SK-N-SH (cell line): ENCODE data around the gene CELF2. TPM values are rescaled to one million over a fixed set of nuclear protein-coding genes. Genes with fewer than 3 reads are reported as not detected.

Experiments
- CTCF ChIA-PET: fragments of 300-600, 350-600 bp; formaldehyde crosslinking; extraction: SDS; loops from one replicate; lab custom pipeline; 2021; lab: Yijun Ruan, JAX
- POLR2A ChIA-PET: fragments of 350-600 bp; sonication (Branson Sonifier 250); formaldehyde crosslinking; extraction: SDS; loops from one replicate; lab custom pipeline; 2020; ENCODE audit warnings: antibody characterized with exemption, inconsistent platforms; lab: Yijun Ruan, JAX
- DNase-seq: peaks from one replicate; pipeline ENCODE4 v3.0.0; 2012
- H2AFZ ChIP-seq: fragments of 200-600 bp; sonication (generic); 2 replicates; pipeline ENCODE4 v1.8.1; 2016; ENCODE audit warnings: antibody characterized with exemption, mild to moderate bottlenecking, low read depth
- H3F3A ChIP-seq: fragments of 200-600 bp; sonication (generic); replicated peaks from 2 replicates; pipeline ENCODE3; 2016; ENCODE audit warnings: antibody characterized with exemption, mild to moderate bottlenecking; ENCODE audit not compliant: insufficient read depth
- H3K27ac ChIP-seq, 2 experiments: fragments of 200-500 bp in 1 of 2; fragments of 200-600 bp in 1 of 2; sonication (Bioruptor generic) in 1 of 2; sonication (generic), shearing (Covaris generic) in 1 of 2; 2 replicates each; pipeline versions ENCODE4 v1.5.1 to v1.6.1; 2014 to 2016; ENCODE audit warnings: low read depth in 2 of 2, inconsistent platforms in 1 of 2, low read length in 1 of 2, mild to moderate bottlenecking in 1 of 2, mixed read lengths in 1 of 2
- H3K27me3 ChIP-seq: fragments of 200-600 bp; sonication (generic), shearing (Covaris generic); 2 replicates; pipeline ENCODE4 v1.6.1; 2016; ENCODE audit warnings: mixed run types; ENCODE audit not compliant: insufficient read depth
- H3K36me3 ChIP-seq, 2 experiments: fragments of 200-500 bp in 1 of 2; fragments of 200-600 bp in 1 of 2; sonication (Bioruptor generic) in 1 of 2; sonication (generic) in 1 of 2; replicated peaks in 1 of 2; 2 replicates each; pipeline versions ENCODE3 to v1.5.1; 2014 to 2016; ENCODE audit warnings: low read length in 1 of 2, mild to moderate bottlenecking in 1 of 2; ENCODE audit not compliant: insufficient read depth in 2 of 2, control insufficient read depth in 1 of 2
- H3K4me1 ChIP-seq, 2 experiments: fragments of 200-500 bp in 1 of 2; fragments of 200-600 bp in 1 of 2; sonication (Bioruptor generic) in 1 of 2; sonication (generic), shearing (Covaris generic) in 1 of 2; 2 replicates each; pipeline versions ENCODE4 v1.5.1 to v1.6.1; 2014 to 2016; ENCODE audit warnings: low read depth in 1 of 2, low read length in 1 of 2, mixed run types in 1 of 2; ENCODE audit not compliant: insufficient read depth in 2 of 2, control insufficient read depth in 1 of 2
- H3K4me2 ChIP-seq: fragments of 200-600 bp; sonication (generic), shearing (Covaris generic); 2 replicates; pipeline ENCODE4 v1.6.1; 2017; ENCODE audit warnings: mixed run types
- H3K4me3 ChIP-seq, 2 experiments: fragments of 200-500 bp in 1 of 2; fragments of 200-600 bp in 1 of 2; sonication (Bioruptor generic) in 1 of 2; sonication (generic), shearing (Covaris generic) in 1 of 2; 2 replicates each; pipeline versions ENCODE4 v1.5.1 to v1.8.1; 2014 to 2016; ENCODE audit warnings: low read depth in 2 of 2, inconsistent platforms in 1 of 2, low read length in 1 of 2, mild to moderate bottlenecking in 1 of 2, mixed read lengths in 1 of 2, moderate library complexity in 1 of 2
- H3K79me2 ChIP-seq: fragments of 200-600 bp; sonication (generic); 2 replicates; pipeline ENCODE4 v1.8.1; 2017; ENCODE audit warnings: mild to moderate bottlenecking; ENCODE audit not compliant: insufficient read depth
- H3K9ac ChIP-seq: fragments of 200-600 bp; sonication (generic); 2 replicates; pipeline ENCODE4 v1.6.1; 2017; ENCODE audit warnings: mixed run types
- H3K9me2 ChIP-seq: fragments of 200-600 bp; sonication (generic); 2 replicates; pipeline ENCODE4 v1.6.1; 2017; ENCODE audit warnings: mixed run types
- H3K9me3 ChIP-seq: fragments of 200-600 bp; sonication (generic); 2 replicates; pipeline ENCODE4 v1.6.1; 2017; ENCODE audit warnings: mixed run types, mild to moderate bottlenecking, moderate library complexity
- H4K20me1 ChIP-seq: fragments of 200-600 bp; sonication (generic); 2 replicates; pipeline ENCODE4 v1.6.1; 2017; ENCODE audit warnings: mild to moderate bottlenecking, mixed run types; ENCODE audit not compliant: insufficient read depth
- CHD2 ChIP-seq: fragments of 150-350 bp; IDR thresholded peaks from 2 replicates; pipeline ENCODE4 v1.6.1; 2018; ENCODE audit warnings: low read length; ENCODE audit not compliant: partially characterized antibody
- CTCF ChIP-seq: fragments of 200-600 bp; sonication (generic); IDR thresholded peaks from 2 replicates; pipeline ENCODE4 v1.6.1; 2017; ENCODE audit warnings: antibody characterized with exemption, mild to moderate bottlenecking, moderate library complexity
- ELF1 ChIP-seq: IDR thresholded peaks from 2 replicates; pipeline ENCODE4 v1.4.0; 2012
- EP300 ChIP-seq, 2 experiments: IDR thresholded peaks; 2 replicates each; pipeline versions ENCODE4 v1.4.0 to v1.6.1; 2012; ENCODE audit warnings: borderline replicate concordance in 1 of 2, low read depth in 1 of 2, low read length in 1 of 2
- FOSL2 ChIP-seq: IDR thresholded peaks from 2 replicates; pipeline ENCODE4 v1.4.0; 2012; ENCODE audit warnings: low read depth, mild to moderate bottlenecking, moderate library complexity, borderline replicate concordance
- GATA2 ChIP-seq: sonication (generic); formaldehyde crosslinking; IDR thresholded peaks from 2 replicates; pipeline ENCODE4 v1.5.0; 2020; ENCODE audit warnings: mild to moderate bottlenecking, missing genetic modification reagents
- IRF3 ChIP-seq: fragments of 150-350 bp; IDR thresholded peaks from 2 replicates; pipeline ENCODE4 v1.6.1; 2016; ENCODE audit warnings: mild to moderate bottlenecking, low read depth, low read length
- JUND ChIP-seq: IDR thresholded peaks from 2 replicates; pipeline ENCODE4 v1.4.0; 2012
- MAX ChIP-seq: IDR thresholded peaks from 2 replicates; pipeline ENCODE4 v1.4.0; 2012; ENCODE audit warnings: low read depth
- MEF2A ChIP-seq: IDR thresholded peaks from 2 replicates; pipeline ENCODE4 v1.4.0; 2012; ENCODE audit warnings: low read depth, borderline replicate concordance
- MXI1 ChIP-seq: IDR thresholded peaks from 2 replicates; pipeline ENCODE4 v1.6.1; 2012; ENCODE audit warnings: mild to moderate bottlenecking, low read depth, low read length, improper control_type of control experiment
- PBX3 ChIP-seq: IDR thresholded peaks from 2 replicates; pipeline ENCODE4; 2012
- POLR2AphosphoS5 ChIP-seq: IDR thresholded peaks from 2 replicates; pipeline ENCODE4 v1.6.1; 2012; ENCODE audit warnings: low read depth, low read length
- RAD21 ChIP-seq: IDR thresholded peaks from 2 replicates; pipeline ENCODE4 v1.6.1; 2012; ENCODE audit warnings: mild to moderate bottlenecking, low read length
- RCOR1 ChIP-seq: fragments of 150-350 bp; IDR thresholded peaks from 2 replicates; pipeline ENCODE4 v1.6.1; 2017; ENCODE audit warnings: antibody characterized with exemption, low read length
- RFX5 ChIP-seq: IDR thresholded peaks from 2 replicates; pipeline ENCODE4 v1.6.1; 2012; ENCODE audit warnings: mild to moderate bottlenecking, improper control_type of control experiment, low read length
- RXRA ChIP-seq: IDR thresholded peaks from 2 replicates; pipeline ENCODE4 v1.4.0; 2012; ENCODE audit warnings: low read depth, mild to moderate bottlenecking, borderline replicate concordance
- SIN3A ChIP-seq: IDR thresholded peaks from 2 replicates; pipeline ENCODE4 v1.6.1; 2012; ENCODE audit warnings: low read depth, mild to moderate bottlenecking, low read length, moderate library complexity, borderline replicate concordance
- SMC3 ChIP-seq: IDR thresholded peaks from 2 replicates; pipeline ENCODE4 v1.6.1; 2012; ENCODE audit warnings: low read depth, low read length, improper control_type of control experiment
- TAF1 ChIP-seq: IDR thresholded peaks from 2 replicates; pipeline ENCODE4 v1.6.1; 2012; ENCODE audit warnings: low read depth, mild to moderate bottlenecking, low read length, moderate library complexity, borderline replicate concordance
- TCF12 ChIP-seq: IDR thresholded peaks from 2 replicates; pipeline ENCODE4 v1.4.0; 2012
- WGBS: methylation state at CpG from one replicate; pipeline ENCODE4 v1.1.6; 2017; ENCODE audit warnings: low lambda C conversion rate; 5-methylcytosine and 5-hydroxymethylcytosine counted together
- polyA plus RNA-seq, 3 experiments: library from polyadenylated mRNA; depleted of rRNA; stranded (reverse); fragments of >200 nt; gene quantifications; 2 replicates each; pipeline ENCODE4 v1.2.3, GENCODE V29; 2012
- TF ChIP-seq, protein P1 (sequence below): IDR thresholded peaks from 2 replicates; pipeline ENCODE4 v1.6.1; 2012; ENCODE audit warnings: mild to moderate bottlenecking, low read depth, low read length, moderate library complexity

The CELF2 gene
- polyA plus RNA-seq, 1 of the 3 experiments (the other 2 are of a cell fraction): 0.03 TPM

DNA sequence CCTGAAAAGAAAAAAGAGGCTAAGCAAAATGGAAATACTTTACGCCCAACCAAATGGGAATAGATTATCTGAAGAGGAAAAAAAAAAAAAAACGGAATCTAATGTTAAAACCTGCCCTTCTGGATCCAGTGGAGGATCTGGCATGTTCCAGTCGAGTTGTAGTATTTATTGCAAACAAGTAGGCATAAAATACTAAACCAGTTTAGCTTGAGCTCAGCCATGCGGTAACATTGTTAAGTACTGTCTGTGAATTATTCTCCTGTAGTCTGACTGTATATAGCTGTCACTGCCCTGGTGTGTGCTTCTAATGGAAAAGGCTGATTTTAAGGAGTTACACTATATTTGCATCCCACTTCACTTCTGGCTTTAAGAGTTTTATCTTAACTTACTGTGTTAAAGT lies 40.3 kb downstream of the CELF2 start:
- Histone ChIP-seq H3K27ac (no peak overlapping the region), H4K20me1 (no peaks in the 10 kb centered on the region), H3K27me3 (no peaks in the 10 kb centered on the region), H3K36me3 (no peaks in the 10 kb centered on the region), H3K9me3 (no peaks in the 10 kb centered on the region), H3K79me2 (no peaks in the 10 kb centered on the region), H3K9ac (no peak overlapping the region), H3K4me1 (no peaks in the 10 kb centered on the region), H3K4me2 (no peak overlapping the region), H3K4me3 (no peak overlapping the region), H3K9me2 (no peaks in the 10 kb centered on the region), H2AFZ (no peak overlapping the region), H3F3A (no peaks in the 10 kb centered on the region)
- 31% methylated on average over 4 of the region's 4 CpGs for WGBS
- no peak for DNase-seq
- ChIA-PET POLR2A (no interaction called here), CTCF (interaction anchor here (1.2 kb wide), 1 partner anchor 22 kb away, joined by 4 read pairs; no protein-coding TSS in a partner anchor)
- TF ChIP-seq MXI1: no peak
- no peak for TF ChIP-seq TAF1
- no peak for TF ChIP-seq RXRA
- no peak for TF ChIP-seq GATA2
- no peak for TF ChIP-seq CHD2
- TF ChIP-seq IRF3: no peak
- TF ChIP-seq RAD21: no peak
- TF ChIP-seq MAX: no peak
- no peak for TF ChIP-seq SIN3A
- TF ChIP-seq EP300 (IDR thresholded peaks at IDR 0.05; ENCODE audit: borderline replicate concordance in 1 of 2, low read depth in 1 of 2, low read length in 1 of 2): no peak
- no peak for TF ChIP-seq JUND
- TF ChIP-seq RFX5: no peak

DNA sequence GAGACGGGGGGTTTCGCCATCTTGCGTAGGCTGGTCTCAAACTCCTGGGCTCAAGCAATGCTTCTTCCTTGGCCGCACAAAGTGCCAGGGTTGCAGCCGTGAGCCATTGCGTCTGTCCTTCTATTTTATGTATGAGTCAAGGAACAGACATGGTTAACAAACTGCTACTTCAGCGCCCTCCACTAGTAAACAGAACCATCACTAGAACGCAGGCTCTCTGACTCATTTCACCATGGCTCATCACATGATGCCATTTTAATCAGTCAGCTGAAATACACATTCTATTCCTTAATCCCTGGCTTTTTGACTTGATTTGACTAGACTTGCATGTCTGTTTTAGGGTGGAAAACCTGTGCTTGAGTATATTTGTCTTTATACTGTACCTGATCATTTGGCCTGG lies 41.3 kb downstream of the CELF2 start:
- Histone ChIP-seq H3K79me2 (no peaks in the 10 kb centered on the region), H3K9me3 (no peaks in the 10 kb centered on the region), H3K27ac (no peak overlapping the region), H3K36me3 (no peaks in the 10 kb centered on the region), H3F3A (no peaks in the 10 kb centered on the region), H3K27me3 (no peaks in the 10 kb centered on the region), H3K9me2 (no peaks in the 10 kb centered on the region), H4K20me1 (no peaks in the 10 kb centered on the region), H3K4me3 (no peak overlapping the region), H2AFZ (no peak overlapping the region), H3K4me2 (no peak overlapping the region), H3K4me1 (no peaks in the 10 kb centered on the region), H3K9ac (no peak overlapping the region)
- CTCF ChIA-PET: no interaction called here
- 64% methylated on average over 8 of the region's 8 CpGs for WGBS
- DNase-seq: no peak
- POLR2A ChIA-PET: no interaction called here
- TF ChIP-seq ELF1 (no peak), MXI1 (no peak), RCOR1 (no peak), MEF2A (no peak), RXRA (no peak), CTCF (no peak), TCF12 (no peak), PBX3 (no peak), SIN3A (no peak), RAD21 (no peak), POLR2AphosphoS5 (no peak), SMC3 (no peak), FOSL2 (no peak), JUND (no peak)
- TF ChIP-seq, protein P1, sequence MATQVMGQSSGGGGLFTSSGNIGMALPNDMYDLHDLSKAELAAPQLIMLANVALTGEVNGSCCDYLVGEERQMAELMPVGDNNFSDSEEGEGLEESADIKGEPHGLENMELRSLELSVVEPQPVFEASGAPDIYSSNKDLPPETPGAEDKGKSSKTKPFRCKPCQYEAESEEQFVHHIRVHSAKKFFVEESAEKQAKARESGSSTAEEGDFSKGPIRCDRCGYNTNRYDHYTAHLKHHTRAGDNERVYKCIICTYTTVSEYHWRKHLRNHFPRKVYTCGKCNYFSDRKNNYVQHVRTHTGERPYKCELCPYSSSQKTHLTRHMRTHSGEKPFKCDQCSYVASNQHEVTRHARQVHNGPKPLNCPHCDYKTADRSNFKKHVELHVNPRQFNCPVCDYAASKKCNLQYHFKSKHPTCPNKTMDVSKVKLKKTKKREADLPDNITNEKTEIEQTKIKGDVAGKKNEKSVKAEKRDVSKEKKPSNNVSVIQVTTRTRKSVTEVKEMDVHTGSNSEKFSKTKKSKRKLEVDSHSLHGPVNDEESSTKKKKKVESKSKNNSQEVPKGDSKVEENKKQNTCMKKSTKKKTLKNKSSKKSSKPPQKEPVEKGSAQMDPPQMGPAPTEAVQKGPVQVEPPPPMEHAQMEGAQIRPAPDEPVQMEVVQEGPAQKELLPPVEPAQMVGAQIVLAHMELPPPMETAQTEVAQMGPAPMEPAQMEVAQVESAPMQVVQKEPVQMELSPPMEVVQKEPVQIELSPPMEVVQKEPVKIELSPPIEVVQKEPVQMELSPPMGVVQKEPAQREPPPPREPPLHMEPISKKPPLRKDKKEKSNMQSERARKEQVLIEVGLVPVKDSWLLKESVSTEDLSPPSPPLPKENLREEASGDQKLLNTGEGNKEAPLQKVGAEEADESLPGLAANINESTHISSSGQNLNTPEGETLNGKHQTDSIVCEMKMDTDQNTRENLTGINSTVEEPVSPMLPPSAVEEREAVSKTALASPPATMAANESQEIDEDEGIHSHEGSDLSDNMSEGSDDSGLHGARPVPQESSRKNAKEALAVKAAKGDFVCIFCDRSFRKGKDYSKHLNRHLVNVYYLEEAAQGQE: no peak
